HL-60/S4 treated with retinoic acid at 250 ng/mL for 4 days and 3 days (cell line): ENCODE data around the gene TRIM71.
"Not testable (repeated sequence)": the region's sequence is repeated elsewhere in the genome, so short reads cannot be mapped to it uniquely, and the experiment has no call there.

Experiments used
- in situ Hi-C: fragments of 300-500 bp; cut with MboI; formaldehyde crosslinking; loops from 2 replicates; pipeline ENCODE4 v1.7.0; 2022; ENCODE audit warnings: low sequenced_read_pairs

Gene TRIM71

DNA sequence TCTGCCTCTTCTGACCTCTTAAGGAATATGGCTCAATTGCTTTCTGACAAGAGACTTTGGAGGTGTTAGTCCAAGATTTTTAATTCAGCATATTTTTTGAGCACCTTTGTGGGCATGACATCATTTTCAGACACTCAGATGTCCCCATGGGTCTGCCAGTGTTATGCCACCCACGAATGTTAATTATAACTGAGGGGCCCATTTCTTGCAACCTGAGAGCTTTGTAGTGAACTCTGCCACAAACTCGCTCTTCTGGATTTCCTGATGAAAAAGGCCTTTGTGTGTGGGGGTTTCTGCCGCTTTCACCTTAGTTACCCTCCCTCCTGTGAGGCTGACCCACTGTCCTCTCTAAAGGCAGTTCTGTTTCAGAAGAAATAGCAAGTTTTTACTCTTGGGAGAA, 69.1 kb downstream of the TRIM71 start:
- in situ Hi-C loops: no loop called here

DNA sequence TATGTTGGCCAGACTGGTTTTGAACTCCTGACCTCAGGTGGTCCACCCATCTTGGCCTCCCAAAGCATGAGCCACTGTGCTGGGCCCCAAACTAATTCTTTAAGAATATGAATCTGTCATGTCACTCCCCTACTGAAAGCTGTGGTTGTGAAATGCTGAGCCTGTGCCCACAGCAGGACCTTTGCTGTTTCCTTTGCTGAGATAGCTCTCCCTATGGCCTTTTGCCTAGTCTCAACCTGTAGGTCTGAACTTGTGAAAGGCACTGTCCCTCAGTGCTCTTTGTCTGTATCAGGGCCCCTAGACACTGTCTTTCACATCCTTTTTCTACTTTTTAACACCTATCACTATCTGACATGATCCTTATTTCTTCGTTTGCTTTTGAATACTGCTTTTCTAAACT, 70.9 kb downstream of the TRIM71 start:
- in situ Hi-C loops: no loop called here

DNA sequence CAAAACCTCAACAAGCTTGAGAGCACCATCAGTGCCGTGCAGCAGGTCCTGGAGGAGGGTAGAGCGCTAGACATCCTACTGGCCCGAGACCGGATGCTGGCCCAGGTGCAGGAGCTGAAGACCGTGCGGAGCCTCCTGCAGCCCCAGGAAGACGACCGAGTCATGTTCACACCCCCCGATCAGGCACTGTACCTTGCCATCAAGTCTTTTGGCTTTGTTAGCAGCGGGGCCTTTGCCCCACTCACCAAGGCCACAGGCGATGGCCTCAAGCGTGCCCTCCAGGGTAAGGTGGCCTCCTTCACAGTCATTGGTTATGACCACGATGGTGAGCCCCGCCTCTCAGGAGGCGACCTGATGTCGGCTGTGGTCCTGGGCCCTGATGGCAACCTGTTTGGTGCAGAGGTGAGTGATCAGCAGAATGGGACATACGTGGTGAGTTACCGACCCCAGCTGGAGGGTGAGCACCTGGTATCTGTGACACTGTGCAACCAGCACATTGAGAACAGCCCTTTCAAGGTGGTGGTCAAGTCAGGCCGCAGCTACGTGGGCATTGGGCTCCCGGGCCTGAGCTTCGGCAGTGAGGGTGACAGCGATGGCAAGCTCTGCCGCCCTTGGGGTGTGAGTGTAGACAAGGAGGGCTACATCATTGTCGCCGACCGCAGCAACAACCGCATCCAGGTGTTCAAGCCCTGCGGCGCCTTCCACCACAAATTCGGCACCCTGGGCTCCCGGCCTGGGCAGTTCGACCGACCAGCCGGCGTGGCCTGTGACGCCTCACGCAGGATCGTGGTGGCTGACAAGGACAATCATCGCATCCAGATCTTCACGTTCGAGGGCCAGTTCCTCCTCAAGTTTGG, 72.9 kb downstream of the TRIM71 start:
- in situ Hi-C loops: no loop called here

DNA sequence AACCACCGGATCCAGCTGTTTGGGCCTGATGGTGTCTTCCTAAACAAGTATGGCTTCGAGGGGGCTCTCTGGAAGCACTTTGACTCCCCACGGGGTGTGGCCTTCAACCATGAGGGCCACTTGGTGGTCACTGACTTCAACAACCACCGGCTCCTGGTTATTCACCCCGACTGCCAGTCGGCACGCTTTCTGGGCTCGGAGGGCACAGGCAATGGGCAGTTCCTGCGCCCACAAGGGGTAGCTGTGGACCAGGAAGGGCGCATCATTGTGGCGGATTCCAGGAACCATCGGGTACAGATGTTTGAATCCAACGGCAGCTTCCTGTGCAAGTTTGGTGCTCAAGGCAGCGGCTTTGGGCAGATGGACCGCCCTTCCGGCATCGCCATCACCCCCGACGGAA, 73.6 kb downstream of the TRIM71 start:
- in situ Hi-C loops: no loop called here

DNA sequence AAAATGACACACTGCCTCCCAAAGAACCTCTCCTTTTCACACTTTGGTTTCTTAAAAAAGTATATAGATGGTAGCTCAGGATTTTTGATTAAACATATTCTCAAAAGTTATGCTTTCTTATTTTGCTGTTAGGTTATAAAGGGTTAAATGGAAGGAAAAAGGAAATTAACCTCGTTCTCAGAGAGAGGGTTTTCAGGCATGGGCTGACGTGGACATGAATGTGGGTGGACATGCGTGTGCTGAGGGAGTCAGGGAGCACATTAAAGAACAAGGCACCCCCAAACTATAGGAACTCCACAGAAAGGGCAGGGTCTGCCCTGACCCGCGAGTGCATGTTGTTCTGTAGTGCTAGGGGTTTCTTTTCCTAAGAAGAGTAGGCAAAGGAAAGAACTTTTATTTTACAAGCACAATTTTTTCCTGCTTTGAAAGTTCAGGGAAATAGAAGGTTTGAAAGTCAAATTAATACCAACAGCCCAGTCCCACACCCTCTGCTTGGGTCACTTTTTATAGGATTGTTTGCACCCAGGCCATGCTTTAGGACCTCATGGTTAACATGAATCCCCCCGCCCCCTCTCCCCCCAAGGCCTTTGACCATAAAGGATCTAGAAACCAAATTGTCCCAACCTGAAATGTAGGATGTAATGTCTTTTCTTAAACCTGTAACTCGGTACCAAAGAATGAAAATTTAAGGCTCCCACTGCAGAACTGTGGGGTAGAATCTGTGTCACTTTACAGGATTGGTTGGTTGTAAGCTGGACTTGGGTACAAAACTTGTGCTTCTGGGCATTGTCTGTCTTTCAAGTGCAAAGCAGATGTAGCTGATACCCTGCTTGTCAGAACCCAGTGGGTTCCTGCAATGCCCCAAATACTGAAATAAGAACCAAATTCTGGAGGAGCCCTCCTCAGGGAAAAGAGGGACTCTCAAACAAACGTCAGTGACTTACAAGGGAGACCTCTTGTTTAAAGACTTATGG, 75.1 kb downstream of the TRIM71 start:
- in situ Hi-C loops: no loop called here

DNA sequence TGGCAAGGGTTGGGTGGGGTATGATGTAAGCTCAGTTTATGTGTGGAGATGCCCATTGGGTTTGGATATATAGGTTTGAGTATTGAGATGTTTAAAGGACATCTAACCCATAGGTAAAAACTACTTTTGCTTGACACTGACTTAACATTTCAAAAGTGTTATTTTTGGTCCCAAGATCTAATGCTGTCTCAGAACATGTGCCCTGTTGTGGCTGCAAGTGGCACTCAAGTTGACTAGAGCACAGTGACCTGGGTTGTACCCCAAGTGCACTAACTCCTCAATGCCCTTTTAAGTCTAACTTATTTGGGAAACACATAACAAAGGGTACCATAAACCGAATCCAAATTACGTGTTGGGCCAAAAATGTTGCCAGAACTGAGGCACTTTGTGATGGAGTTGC, 77.2 kb downstream of the TRIM71 start:
- in situ Hi-C loops: no loop called here

DNA sequence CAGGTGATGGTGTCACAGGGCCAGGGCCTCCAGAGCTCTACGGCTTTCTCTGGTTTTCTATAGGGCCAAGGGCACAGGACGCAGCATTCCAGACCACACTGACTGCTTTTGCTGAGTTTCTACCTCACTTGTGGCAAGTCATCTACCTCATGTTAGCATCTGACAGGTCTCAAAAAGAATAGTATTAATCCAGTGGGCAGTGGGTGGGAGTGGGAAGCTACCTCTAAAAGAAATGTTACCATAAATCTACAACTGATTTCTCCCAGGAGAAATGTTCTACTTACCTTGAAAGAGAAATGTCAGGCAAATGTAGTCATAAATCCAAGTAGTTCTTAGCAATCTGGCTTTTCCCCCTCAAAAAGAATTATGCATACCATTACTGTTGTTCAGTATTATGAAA, 77.9 kb downstream of the TRIM71 start:
- in situ Hi-C loops: no loop called here

DNA sequence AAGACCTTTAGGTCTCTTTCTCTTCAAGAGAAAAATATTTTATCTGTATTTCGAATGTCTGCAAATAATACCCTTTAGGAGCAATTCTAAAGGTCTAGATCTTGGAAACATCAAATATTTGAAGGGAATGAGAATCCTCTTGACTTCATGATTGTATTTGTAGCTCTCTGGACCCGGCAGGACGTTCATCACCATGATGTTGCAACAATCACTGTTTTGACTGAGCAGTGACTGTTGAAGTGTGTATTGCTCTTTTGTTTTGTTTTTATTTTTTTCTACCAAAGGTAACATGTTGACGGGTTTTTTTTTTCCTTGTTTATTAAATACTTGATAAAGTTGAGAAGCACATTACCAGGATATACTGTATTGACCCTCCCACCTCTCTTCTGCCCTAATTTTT, 78.3 kb downstream of the TRIM71 start:
- in situ Hi-C loops: no loop called here

DNA sequence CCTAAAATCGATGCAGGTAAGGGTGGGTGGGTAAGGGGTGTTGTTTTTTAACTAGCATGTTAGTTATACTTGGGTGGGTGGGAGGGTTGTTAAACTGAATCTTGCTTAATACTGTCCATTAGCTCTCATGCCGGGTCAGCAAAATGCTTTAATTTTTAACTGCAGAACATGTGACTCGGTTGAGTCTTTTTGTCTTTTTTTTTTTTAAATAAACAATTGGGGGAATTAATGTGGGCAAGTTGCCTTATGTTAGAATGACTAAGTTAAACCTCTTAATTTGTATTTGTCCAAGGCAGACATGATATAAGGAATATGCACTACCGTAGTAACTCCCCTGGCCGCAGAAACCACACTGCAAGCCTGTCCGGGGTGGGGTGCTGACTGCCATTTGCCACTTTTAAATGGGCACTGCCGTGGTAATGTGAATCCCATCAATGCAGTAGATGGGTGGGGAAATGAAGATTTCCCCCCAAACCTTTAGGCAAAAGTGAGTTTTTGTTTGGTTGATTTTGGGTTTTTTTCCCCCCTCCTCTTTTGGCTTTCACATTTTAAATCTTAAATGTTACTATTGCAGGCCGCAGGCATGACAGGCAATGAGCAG, 79.3 kb downstream of the TRIM71 start:
- in situ Hi-C loops: no loop called here

DNA sequence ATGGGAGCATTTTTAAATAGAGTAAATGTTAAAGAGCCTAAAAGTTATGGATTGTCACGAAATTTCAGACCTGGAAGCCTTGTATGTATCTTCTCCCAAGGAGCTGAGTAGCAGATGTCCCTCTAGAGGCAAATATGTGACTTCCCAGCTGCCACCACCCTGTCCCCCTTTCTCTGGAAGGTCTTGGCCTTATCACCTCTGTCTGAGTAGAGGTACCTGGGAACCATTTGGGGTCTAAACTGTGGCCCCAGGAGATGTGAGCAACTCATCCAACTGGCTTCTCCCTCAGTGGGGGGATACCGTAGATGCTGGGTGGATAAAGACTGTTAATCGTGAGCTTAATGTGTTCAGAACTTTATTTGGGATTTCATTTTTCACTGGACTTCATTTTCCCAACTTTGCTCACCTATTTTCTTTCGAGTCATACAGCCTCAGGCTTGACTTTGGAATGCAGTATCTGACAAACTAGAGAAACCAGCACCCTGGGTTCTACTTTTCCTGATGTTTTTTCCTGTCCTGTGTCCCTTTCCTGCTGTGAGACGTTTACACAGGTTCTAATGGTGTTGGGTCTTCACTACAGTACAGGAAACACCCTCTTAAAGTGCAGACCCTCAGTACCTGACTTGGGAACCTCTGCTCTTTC, 80.3 kb downstream of the TRIM71 start:
- in situ Hi-C loops: no loop called here

DNA sequence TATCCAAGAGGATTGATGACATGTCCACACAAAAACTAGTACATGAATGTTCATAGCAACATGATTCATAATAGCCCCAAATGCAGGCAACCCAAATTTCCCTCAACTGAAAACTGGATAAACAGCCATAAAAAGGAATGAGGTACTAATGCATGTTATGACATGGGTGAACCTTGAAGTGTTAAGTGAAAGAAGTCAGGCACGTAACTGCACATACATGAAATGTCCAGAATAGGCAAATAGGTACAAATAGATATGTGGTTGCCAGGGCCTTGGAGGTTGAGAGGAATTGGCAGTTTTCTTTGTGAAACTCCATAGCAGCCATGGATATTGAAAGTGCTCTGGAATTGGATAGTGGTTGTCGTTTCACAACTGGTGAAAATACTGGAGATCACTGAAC, 81.5 kb downstream of the TRIM71 start:
- in situ Hi-C loops: no loop called here

DNA sequence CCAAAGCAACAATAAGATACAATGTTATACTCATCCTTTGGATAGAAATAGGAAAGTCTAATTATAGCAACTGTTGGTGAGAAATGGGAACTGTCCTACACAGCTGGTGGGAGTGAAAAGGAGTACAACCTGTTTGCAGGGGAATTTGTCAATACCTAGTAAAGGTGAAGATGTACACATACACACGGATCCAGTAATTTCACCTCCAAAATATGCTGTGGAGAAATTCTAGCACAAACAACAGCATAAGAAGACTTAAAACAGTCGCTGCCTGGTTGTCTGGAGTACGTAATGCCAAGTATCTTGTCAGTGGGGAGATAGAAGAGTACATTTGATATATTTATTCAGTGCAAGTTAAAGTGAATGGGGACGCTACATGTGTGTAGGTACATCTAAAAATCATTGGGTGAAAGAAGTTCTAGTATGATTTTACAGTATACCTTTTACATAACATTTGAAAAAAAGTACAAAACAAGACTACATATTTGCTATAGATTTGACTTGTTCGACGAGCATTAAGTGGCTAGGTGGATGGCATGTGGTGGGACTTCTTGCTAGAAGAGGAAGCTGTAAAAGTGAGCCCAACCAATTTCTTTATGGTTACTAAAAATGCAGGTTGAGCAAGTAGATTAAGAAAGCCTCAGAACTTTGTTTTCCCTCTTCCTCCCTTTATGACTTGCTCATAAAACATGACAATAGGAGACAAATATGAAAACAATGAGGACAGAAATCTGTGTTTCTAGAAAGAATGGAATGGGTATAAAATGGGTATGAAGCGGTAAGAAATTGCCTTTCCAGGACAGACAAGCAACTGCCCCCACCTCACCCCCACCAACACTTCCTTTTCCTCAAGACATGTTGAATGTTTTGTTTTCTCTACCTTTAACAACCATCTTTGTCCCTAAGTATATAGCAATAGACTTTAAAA, 83.5 kb downstream of the TRIM71 start:
- in situ Hi-C loops: no loop called here

DNA sequence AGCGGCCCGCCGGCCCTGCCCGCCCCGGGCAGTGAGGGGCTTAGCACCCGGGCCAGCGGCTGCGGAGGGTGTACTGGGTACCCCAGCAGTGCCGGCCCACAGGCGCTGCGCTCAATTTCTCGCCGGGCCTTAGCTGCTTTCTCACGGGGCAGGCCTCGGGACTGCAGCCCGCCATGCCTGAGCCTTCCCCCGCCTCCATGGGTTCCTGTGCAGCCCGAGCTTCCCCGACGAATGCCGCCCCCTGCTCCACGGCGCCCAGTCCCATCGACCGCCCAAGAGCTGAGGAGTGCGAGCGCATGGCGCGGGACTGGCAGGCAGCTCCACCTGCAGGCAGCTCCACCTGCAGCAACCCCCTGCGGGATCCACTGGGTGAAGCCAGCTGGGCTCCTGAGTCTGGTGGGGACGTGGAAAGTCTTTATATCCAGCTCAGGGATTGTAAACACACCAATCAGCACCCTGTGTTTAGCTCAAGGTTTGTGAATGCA, 85.1 kb downstream of the TRIM71 start:
- in situ Hi-C loops: not testable (repeated sequence)

DNA sequence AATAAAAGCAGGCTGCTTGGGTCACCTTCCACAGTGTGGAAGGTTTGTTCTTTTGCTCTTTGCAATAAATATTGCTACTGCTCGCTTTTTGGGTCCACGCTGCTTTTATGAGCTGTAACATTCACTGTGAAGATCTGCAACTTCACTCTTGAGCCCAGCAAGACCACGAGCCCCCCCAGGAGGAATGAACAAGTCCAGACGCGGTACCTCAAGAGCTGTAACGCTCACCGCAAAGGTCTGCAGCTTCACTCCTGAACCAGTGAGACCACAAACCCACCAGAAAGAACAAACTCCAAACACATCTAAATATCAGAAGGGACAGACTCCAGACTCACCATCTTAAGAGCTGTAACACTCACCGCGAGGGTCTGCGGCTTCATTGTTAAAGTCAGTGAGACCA, 86.2 kb downstream of the TRIM71 start:
- in situ Hi-C loops: no loop called here

DNA sequence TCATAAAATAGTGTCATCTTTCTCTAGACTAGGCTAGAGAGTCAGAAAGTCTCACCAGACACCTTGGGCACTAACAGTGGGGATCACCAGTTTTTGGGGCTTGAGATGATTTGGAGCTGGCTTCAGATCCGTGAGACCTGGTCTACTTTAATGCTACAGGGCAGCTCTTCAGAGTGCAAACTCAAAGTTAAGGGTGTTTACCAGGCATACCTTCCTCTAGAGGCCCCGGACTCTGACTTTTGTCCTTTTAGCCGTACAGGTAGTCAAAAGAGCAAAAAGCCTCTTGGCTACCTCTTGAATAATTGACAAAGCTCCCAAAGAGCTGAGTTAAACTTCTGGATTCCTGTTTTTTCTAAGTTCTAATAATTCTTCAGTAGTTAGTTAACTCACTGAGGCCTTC, 92.2 kb downstream of the TRIM71 start:
- in situ Hi-C loops: no loop called here

DNA sequence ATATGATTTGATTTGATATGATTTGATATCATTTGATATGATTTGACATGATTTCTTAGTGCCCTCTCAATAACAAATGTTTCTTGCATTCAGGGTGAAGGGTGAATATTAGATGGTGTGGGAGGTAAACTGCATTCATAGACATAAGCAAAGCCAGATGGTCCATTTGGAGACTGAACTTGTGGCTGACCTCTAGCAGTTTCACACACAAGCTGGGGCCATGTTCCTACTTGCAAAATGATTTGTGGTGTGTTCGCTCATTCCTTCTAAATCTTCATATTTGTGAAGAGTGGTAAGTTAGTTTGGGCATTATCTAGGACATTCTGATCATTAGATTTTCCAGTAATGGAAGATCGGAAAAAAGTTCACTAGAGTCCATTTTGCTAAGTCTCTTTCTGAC, 93.2 kb downstream of the TRIM71 start:
- in situ Hi-C loops: no loop called here

DNA sequence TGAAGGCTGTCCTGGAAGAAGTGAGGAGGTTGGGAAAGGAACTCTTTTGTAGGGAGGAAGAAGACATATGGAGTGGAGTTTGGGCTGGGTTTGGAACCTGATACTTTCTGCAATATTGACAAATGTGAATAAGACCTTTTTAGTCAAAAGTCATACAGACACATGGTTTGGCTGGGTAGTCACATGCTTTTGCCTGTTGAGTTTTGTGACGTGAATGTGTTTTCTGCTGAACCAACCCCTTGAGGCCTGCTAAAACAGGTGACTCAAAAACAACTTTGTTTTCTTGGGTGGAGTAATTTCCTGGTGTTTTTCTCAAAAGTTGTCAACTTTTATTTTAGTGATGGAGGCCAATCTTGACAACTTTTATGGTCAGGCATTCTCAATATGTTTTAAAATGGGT, 94.2 kb downstream of the TRIM71 start:
- in situ Hi-C loops: no loop called here

DNA sequence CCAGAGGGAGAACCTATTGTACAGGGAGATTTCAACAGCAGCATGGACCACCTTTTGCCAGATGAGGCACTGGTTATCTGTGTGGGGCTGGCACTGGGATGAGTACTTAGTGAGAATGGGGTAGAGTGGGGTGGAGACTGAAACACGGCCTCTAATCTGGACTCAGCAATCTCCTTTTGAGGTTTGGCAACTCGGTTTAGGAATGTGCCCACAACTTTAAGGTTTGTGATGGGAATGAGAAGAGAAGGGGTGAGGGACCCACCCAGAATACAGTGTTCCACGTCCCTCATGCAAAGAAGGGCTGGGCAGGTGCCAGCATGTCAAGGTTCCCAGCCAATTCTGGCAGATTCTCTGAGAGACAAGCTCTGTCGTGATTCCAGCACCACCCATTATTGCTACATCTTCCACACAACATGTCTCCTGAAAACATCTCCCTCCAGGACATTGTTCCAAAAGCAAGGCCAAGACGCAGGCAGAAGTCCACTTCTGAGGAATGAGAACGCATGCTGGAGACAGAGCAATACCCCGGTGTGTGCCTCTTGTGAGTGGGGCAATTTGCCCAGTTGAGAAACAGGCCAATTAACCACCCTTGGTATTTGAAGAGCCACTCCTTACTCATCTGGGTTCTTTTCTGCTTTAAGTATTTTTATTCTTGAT, 96.1 kb downstream of the TRIM71 start:
- in situ Hi-C loops: no loop called here

DNA sequence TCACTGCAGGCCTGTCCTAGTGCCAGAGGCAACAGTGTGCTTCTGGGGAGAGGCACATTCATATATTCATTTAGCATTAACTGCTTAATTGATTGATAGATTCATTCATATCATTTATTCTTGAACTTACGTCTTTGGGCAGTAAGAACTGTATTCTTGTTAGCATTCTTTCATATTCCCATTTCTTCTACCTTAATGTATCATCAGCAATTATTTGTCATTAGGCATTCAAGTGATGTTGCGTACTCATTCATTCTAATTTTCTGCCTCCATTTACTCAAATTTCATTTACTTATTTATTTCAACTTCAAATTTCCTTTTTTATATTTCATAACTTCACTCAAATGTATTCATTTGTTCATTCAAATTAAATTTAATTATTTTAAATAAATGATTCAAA, 102.1 kb downstream of the TRIM71 start:
- in situ Hi-C loops: no loop called here
